ENCODE results near the gene RBM26. TPM values are rescaled to one million over a fixed set of nuclear protein-coding genes. Genes with fewer than 3 reads are reported as not detected.

Gene RBM26
- total and polyA plus RNA-seq, 2 of the 4 experiments (the other 2 are of a cell fraction): 17.6 to 18.1 TPM

GRCh38 chr13:79336966-79337365, 69.1 kb downstream of the RBM26 start:
- WGBS, 2 experiments (ENCODE audit: extremely low coverage in 2 of 2, insufficient read length in 1 of 2): 60% methylated on average over 1 of the region's 12 CpGs; no CpG with 5 or more reads in 1 of the 2 experiments
- no peak overlapping the region for H3K18ac ChIP-seq (ENCODE audit: low read depth, low read length)
- H2BK5ac ChIP-seq (ENCODE audit: low read depth, low read length, poor library complexity, severe bottlenecking): no peak overlapping the region
- H3K4ac ChIP-seq (ENCODE audit: low read depth, low read length): no peak overlapping the region
- no peaks in the 10 kb centered on the region for H3K9me3 ChIP-seq (ENCODE audit: control insufficient read depth, insufficient read depth, low read length)
- no peak overlapping the region for H3K14ac ChIP-seq (replicated peaks; ENCODE audit: low read depth, low read length)
- no peak overlapping the region for H3K4me2 ChIP-seq (ENCODE audit: low read depth, low read length)
- no peak overlapping the region for H2AK9ac ChIP-seq (replicated peaks; ENCODE audit: low read depth, low read length, poor library complexity)
- H3K4me1 ChIP-seq (ENCODE audit: control insufficient read depth, insufficient read depth, low read length): no peaks in the 10 kb centered on the region
- H3K9me1 ChIP-seq (ENCODE audit: insufficient read depth, low read length): no peaks in the 10 kb centered on the region
- H2AFZ ChIP-seq (replicated peaks; ENCODE audit: low read length, poor library complexity): no peak overlapping the region
- H3K27me3 ChIP-seq (ENCODE audit: control insufficient read depth, insufficient read depth, low read length): no peaks in the 10 kb centered on the region
- H4K20me1 ChIP-seq (ENCODE audit: insufficient read depth, low read length): no peaks in the 10 kb centered on the region
- POLR2A ChIA-PET (ENCODE audit: unreplicated experiment): no interaction called here
- dilution Hi-C loops (cut with HindIII; ENCODE audit: low sequenced_read_pairs, unreplicated experiment) (no loop called here), in situ Hi-C loops (cut with MboI; ENCODE audit: low sequenced_read_pairs) (no loop called here), intact Hi-C loops (cut with micrococcal nuclease) (loop anchor here (10.0 kb wide), 1 partner anchor 1202 kb away; no protein-coding TSS in a partner anchor)
- H3K4me3 ChIP-seq (ENCODE audit: insufficient read depth, low read depth, low read length): no peak overlapping the region
- peaks cover 0 to 3% of the 10 kb centered on the region in 2 experiments; a peak in 1 of 4 replicates for H3K79me1 ChIP-seq (ENCODE audit: low read depth in 1 of 2, low read length in 2 of 2)
- no peak overlapping the region for H3K23ac ChIP-seq (ENCODE audit: low read depth, low read length)
- no peak overlapping the region for H4K5ac ChIP-seq (ENCODE audit: low read depth, low read length)
- peaks cover 19% of the 10 kb centered on the region for H3K36me3 ChIP-seq (ENCODE audit: control insufficient read depth, insufficient read depth, low read length)
- no peak overlapping the region for H4K91ac ChIP-seq (ENCODE audit: insufficient read depth, low read depth, low read length)
- no peak overlapping the region for H2BK15ac ChIP-seq (ENCODE audit: low read depth, low read length)
- no TSS peak for BruUV-seq (replicated peaks)
- H2BK120ac ChIP-seq (ENCODE audit: low read depth, low read length): no peak overlapping the region
- no peak overlapping the region for H3K27ac ChIP-seq (ENCODE audit: insufficient read depth, low read length)
- CTCF ChIA-PET: no interaction called here
- TF ChIP-seq RFX5 (IDR thresholded peaks at IDR 0.05; ENCODE audit: low read depth, low read length) (no peak), RAD21 (IDR thresholded peaks at IDR 0.05; ENCODE audit: low read length) (no peak), CEBPB (IDR thresholded peaks at IDR 0.05; ENCODE audit: low read depth, low read length) (no peak), FOS (IDR thresholded peaks at IDR 0.05; ENCODE audit: low read depth, low read length) (no peak), CTCF (conservative IDR thresholded peaks at IDR 0.05; ENCODE audit: low read depth, low read length) (no peak), BHLHE40 (IDR thresholded peaks at IDR 0.05; ENCODE audit: low read depth, low read length) (no peak), NFE2L2 (IDR thresholded peaks at IDR 0.05; ENCODE audit: low read depth, low read length) (no peak), USF2 (IDR thresholded peaks at IDR 0.05; ENCODE audit: low read depth, low read length) (no peak)
- ATAC-seq (ENCODE audit: low read depth): no peak
- H4K8ac ChIP-seq (ENCODE audit: low read depth in 2 of 2, low read length in 2 of 2): no peak overlapping the region
- no peak overlapping the region for H2AK5ac ChIP-seq (ENCODE audit: low read depth, low read length)
- no peak overlapping the region for H3K56ac ChIP-seq (ENCODE audit: extremely low read depth, insufficient read depth, low read length)
- no peak overlapping the region for H3K9ac ChIP-seq (ENCODE audit: low read depth, low read length)
- DNase-seq: no peak
- H2BK20ac ChIP-seq (ENCODE audit: low read depth, low read length): no peak overlapping the region

Data from IMR-90 (cell line).